Keratinocyte (primary cell): Measurements from ENCODE around the gene ZSCAN32.

Experiments used
- CTCF ChIP-seq, 3 experiments: IDR thresholded peaks in 1 of 3; conservative IDR thresholded peaks in 1 of 3; optimal IDR thresholded peaks in 1 of 3; 2 replicates in 2 of 3; 3 replicates in 1 of 3; pipeline versions ENCODE3 to v1.5.1; 2011; ENCODE audit warnings: low read length in 3 of 3, mild to moderate bottlenecking in 3 of 3, moderate library complexity in 2 of 3, control low read depth in 1 of 3, inconsistent platforms in 1 of 3; ENCODE audit not compliant: insufficient read depth in 2 of 3; ENCODE audit errors: extremely low read depth in 1 of 3
- EZH2 ChIP-seq: IDR thresholded peaks from one replicate; pipeline ENCODE4 v1.6.1; 2012; ENCODE audit warnings: inconsistent platforms, mild to moderate bottlenecking, low read length, moderate library complexity

GRCh38 chr16:3369073-3369472 is 31.7 kb downstream of the ZSCAN32 start:
- no peak for TF ChIP-seq CTCF (optimal IDR thresholded peaks at IDR 0.05 in 1 of 3, IDR thresholded peaks at IDR 0.05 in 1 of 3, conservative IDR thresholded peaks at IDR 0.05 in 1 of 3; ENCODE audit: extremely low read depth in 1 of 3, insufficient read depth in 2 of 3, low read length in 3 of 3)
- TF ChIP-seq EZH2, result no peak
